SK-N-SH treated with all-trans-retinoic acid at 6 μM for 48 hours (cell line): ENCODE measurements around the gene USH2A.

Experiments
- ARNTL ChIP-seq: fragments of 450-650 bp; formaldehyde crosslinking; IDR thresholded peaks from 2 replicates; pipeline ENCODE4 v1.5.0; 2020; ENCODE audit warnings: low read depth, mild to moderate bottlenecking, moderate library complexity, borderline replicate concordance
- BACH2 ChIP-seq: fragments of 250-450 bp; sonication (Bioruptor Pico); IDR thresholded peaks from 2 replicates; pipeline ENCODE4 v1.9.0; 2021; ENCODE audit warnings: mild to moderate bottlenecking, borderline replicate concordance
- CSDC2 ChIP-seq: fragments of 250-450 bp; sonication (Bioruptor Pico); IDR thresholded peaks from 2 replicates; pipeline ENCODE4 v1.5.0; 2020; ENCODE audit warnings: mild to moderate bottlenecking, moderate library complexity
- ESRRG ChIP-seq: fragments of 250-450 bp; sonication (Bioruptor Pico); IDR thresholded peaks from 2 replicates; pipeline ENCODE4 v1.6.1; 2021; ENCODE audit warnings: mild to moderate bottlenecking
- ISL1 ChIP-seq: fragments of 250-450 bp; sonication (Bioruptor Pico); IDR thresholded peaks from 2 replicates; pipeline ENCODE4 v2.1.2; 2022; ENCODE audit warnings: mild to moderate bottlenecking, moderate library complexity
- PATZ1 ChIP-seq: fragments of 250-450 bp; sonication (Bioruptor Pico); IDR thresholded peaks from 2 replicates; pipeline ENCODE4 v1.8.0; 2020; ENCODE audit warnings: mild to moderate bottlenecking, moderate library complexity, borderline replicate concordance
- RARB ChIP-seq: fragments of 250-450 bp; sonication (Bioruptor Pico); IDR thresholded peaks from 2 replicates; pipeline ENCODE4 v1.8.0; 2021; ENCODE audit warnings: mild to moderate bottlenecking, moderate library complexity
- TCF4 ChIP-seq: fragments of 250-450 bp; sonication (Bioruptor Pico); IDR thresholded peaks from 2 replicates; pipeline ENCODE4 v1.8.0; 2021; ENCODE audit warnings: mild to moderate bottlenecking, moderate library complexity, borderline replicate concordance
- TOX ChIP-seq: fragments of 250-450 bp; sonication (Bioruptor Pico); IDR thresholded peaks from 2 replicates; pipeline ENCODE4 v1.8.0; 2021; ENCODE audit warnings: mild to moderate bottlenecking, moderate library complexity, borderline replicate concordance
- ZC3H10 ChIP-seq: fragments of 250-450 bp; sonication (Bioruptor Pico); IDR thresholded peaks from 2 replicates; pipeline ENCODE4 v1.5.1; 2021; ENCODE audit warnings: mild to moderate bottlenecking, moderate library complexity
- ZFP3 ChIP-seq: fragments of 250-450 bp; sonication (Bioruptor Pico); IDR thresholded peaks from 2 replicates; pipeline ENCODE4 v1.5.0; 2020; ENCODE audit warnings: mild to moderate bottlenecking, moderate library complexity
- ZFP30 ChIP-seq: fragments of 450-650 bp; formaldehyde crosslinking; IDR thresholded peaks from 2 replicates; pipeline ENCODE4 v1.5.0; 2022; ENCODE audit warnings: mild to moderate bottlenecking, moderate library complexity
- TF ChIP-seq, protein P1 (sequence below): fragments of 250-450 bp; sonication (Bioruptor Pico); IDR thresholded peaks from 2 replicates; pipeline ENCODE4 v1.5.0; 2020; ENCODE audit warnings: mild to moderate bottlenecking, moderate library complexity
- TF ChIP-seq, protein P2 (sequence below): fragments of 250-450 bp; sonication (Bioruptor Pico); IDR thresholded peaks from 2 replicates; pipeline ENCODE4 v1.8.0; 2021; ENCODE audit warnings: low read depth, mild to moderate bottlenecking, moderate library complexity, borderline replicate concordance

- TF ChIP-seq RARB (CRISPR knock-in tag) (no peak), ZFP3 (no peak), TOX (CRISPR knock-in tag) (no peak), ESRRG (CRISPR knock-in tag) (no peak), TCF4 (CRISPR knock-in tag) (no peak), PATZ1 (CRISPR knock-in tag) (no peak), ISL1 (CRISPR knock-in tag) (no peak), ZC3H10 (CRISPR knock-in tag) (no peak), CSDC2 (CRISPR knock-in tag) (no peak), ARNTL (CRISPR knock-in tag) (no peak), ZFP30 (CRISPR knock-in tag) (no peak), BACH2 (CRISPR knock-in tag) (no peak)
- TF ChIP-seq, protein P1, sequence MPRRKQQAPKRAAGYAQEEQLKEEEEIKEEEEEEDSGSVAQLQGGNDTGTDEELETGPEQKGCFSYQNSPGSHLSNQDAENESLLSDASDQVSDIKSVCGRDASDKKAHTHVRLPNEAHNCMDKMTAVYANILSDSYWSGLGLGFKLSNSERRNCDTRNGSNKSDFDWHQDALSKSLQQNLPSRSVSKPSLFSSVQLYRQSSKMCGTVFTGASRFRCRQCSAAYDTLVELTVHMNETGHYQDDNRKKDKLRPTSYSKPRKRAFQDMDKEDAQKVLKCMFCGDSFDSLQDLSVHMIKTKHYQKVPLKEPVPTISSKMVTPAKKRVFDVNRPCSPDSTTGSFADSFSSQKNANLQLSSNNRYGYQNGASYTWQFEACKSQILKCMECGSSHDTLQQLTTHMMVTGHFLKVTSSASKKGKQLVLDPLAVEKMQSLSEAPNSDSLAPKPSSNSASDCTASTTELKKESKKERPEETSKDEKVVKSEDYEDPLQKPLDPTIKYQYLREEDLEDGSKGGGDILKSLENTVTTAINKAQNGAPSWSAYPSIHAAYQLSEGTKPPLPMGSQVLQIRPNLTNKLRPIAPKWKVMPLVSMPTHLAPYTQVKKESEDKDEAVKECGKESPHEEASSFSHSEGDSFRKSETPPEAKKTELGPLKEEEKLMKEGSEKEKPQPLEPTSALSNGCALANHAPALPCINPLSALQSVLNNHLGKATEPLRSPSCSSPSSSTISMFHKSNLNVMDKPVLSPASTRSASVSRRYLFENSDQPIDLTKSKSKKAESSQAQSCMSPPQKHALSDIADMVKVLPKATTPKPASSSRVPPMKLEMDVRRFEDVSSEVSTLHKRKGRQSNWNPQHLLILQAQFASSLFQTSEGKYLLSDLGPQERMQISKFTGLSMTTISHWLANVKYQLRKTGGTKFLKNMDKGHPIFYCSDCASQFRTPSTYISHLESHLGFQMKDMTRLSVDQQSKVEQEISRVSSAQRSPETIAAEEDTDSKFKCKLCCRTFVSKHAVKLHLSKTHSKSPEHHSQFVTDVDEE (CRISPR knock-in tag), result no peak
- TF ChIP-seq, protein P2, sequence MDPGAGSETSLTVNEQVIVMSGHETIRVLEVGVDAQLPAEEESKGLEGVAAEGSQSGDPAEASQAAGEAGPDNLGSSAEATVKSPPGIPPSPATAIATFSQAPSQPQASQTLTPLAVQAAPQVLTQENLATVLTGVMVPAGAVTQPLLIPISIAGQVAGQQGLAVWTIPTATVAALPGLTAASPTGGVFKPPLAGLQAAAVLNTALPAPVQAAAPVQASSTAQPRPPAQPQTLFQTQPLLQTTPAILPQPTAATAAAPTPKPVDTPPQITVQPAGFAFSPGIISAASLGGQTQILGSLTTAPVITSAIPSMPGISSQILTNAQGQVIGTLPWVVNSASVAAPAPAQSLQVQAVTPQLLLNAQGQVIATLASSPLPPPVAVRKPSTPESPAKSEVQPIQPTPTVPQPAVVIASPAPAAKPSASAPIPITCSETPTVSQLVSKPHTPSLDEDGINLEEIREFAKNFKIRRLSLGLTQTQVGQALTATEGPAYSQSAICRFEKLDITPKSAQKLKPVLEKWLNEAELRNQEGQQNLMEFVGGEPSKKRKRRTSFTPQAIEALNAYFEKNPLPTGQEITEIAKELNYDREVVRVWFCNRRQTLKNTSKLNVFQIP, result no peak
Measured at GRCh38 chr1:215844266-215844665, 579.0 kb downstream of the USH2A start.
